Epithelial cell of proximal tubule (primary cell): ENCODE results near the gene PSME3. TPM values are rescaled to one million over a fixed set of nuclear protein-coding genes. Genes with fewer than 3 reads are reported as not detected.

Experiments used
- DNase-seq: peaks from one replicate; pipeline ENCODE4 v3.0.0-alpha.2; 2011; ENCODE audit warnings: low read depth
- H3K4me3 ChIP-seq: 2 replicates; pipeline ENCODE4 v1.5.1; 2011; ENCODE audit warnings: low read depth, mild to moderate bottlenecking, low read length
- total RNA-seq: library from RNA; depleted of rRNA; stranded (reverse); fragments of >200 nt; gene quantifications from 2 replicates; pipeline ENCODE4 v1.2.3, GENCODE V29; 2015
- TF ChIP-seq, protein P1 (sequence below): conservative IDR thresholded peaks from 2 replicates; pipeline ENCODE4 v1.5.1; 2012; ENCODE audit warnings: low read depth, mild to moderate bottlenecking, low read length

The PSME3 gene
- total RNA-seq, 1 donor from 2014 or later = 126 TPM

DNA sequence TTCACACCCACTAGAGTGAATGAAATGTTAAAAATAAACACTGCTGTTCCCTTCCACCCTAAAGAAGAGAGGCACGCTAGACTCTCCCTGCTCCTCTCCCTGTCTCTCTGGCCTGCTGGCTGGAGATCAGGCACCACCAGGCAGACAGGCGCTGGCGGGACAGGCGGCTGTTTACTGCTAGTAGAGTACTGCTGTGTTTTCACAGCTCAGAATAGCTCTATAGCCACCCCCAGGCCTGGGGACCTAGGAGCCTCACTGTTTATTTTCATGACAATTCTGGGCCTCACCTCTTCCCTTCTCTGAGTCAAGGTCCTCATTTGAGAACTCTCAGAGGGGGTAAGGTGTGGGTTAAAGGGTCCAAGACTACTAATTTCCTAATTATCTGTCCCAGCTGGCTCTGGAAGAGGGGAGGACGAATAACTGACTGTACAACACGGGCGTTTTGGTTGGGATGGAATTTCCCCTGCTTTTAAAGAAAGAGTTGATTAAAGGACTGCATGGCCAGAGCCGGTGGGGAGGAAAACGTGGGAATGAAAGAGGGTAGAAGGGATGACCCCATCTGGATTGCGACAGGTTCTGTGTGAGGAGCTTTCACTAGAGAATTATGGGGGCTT is 58.4 kb downstream of the PSME3 start:
- H3K4me3 ChIP-seq = no peak overlapping the region
- TF ChIP-seq, protein P1, sequence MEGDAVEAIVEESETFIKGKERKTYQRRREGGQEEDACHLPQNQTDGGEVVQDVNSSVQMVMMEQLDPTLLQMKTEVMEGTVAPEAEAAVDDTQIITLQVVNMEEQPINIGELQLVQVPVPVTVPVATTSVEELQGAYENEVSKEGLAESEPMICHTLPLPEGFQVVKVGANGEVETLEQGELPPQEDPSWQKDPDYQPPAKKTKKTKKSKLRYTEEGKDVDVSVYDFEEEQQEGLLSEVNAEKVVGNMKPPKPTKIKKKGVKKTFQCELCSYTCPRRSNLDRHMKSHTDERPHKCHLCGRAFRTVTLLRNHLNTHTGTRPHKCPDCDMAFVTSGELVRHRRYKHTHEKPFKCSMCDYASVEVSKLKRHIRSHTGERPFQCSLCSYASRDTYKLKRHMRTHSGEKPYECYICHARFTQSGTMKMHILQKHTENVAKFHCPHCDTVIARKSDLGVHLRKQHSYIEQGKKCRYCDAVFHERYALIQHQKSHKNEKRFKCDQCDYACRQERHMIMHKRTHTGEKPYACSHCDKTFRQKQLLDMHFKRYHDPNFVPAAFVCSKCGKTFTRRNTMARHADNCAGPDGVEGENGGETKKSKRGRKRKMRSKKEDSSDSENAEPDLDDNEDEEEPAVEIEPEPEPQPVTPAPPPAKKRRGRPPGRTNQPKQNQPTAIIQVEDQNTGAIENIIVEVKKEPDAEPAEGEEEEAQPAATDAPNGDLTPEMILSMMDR = no peak
- no peak for DNase-seq

DNA sequence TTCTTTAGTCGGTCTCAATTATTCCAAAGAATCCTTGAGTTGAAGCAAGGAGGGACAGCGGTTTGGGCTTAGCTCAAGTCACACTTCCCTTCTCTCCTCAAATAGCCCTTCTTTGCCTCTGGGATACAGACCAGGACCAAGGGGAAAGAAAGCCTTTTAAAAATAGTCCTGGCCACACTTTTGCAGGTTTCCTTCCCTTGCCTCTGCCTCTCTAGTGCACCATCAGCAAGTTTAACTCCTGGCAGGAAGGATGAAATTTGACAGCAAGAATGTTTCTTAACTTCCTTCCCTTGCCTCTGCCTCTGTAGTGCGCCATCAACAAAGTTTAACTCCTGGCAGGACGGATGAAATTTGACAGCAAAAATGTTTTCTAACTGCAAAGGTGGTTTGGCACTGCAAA is 60.2 kb downstream of the PSME3 start:
- TF ChIP-seq, protein P1 = no peak
- DNase-seq = no peak
- no peak overlapping the region for H3K4me3 ChIP-seq

Other genes with a start within 250 kb of the PSME3 start
- 38.0 and 38.2 TPM in 2 replicates for gene RETREG3, start 224.0 kb upstream of the PSME3 start, total RNA-seq
- 96.1 and 142 TPM in 2 replicates for gene TUBG1, start 223.7 kb upstream of the PSME3 start, total RNA-seq
- gene TUBG2, start 174.1 kb upstream of the PSME3 start, total RNA-seq = 8.2 and 14.2 TPM in 2 replicates
- 8.5 and 19.1 TPM in 2 replicates for gene PLEKHH3, start 156.4 kb upstream of the PSME3 start, total RNA-seq
- gene CCR10, start 151.6 kb upstream of the PSME3 start, total RNA-seq = 3.0 and 6.5 TPM in 2 replicates
- gene CNTNAP1, start 150.9 kb upstream of the PSME3 start, total RNA-seq = 4.1 and 11.8 TPM in 2 replicates
- gene EZH1, start 88.4 kb upstream of the PSME3 start, total RNA-seq = 6.9 and 14.4 TPM in 2 replicates
- gene RAMP2, start 72.2 kb upstream of the PSME3 start, total RNA-seq = 1.0 and 4.3 TPM in 2 replicates
- 90.1 and 136 TPM in 2 replicates for gene VPS25, start 59.9 kb upstream of the PSME3 start, total RNA-seq
- gene WNK4, start 52.8 kb upstream of the PSME3 start, total RNA-seq = 2.3 and 11.3 TPM in 2 replicates
- 85.6 and 95.0 TPM in 2 replicates for gene COA3, start 34.7 kb upstream of the PSME3 start, total RNA-seq
- gene CNTD1, start 34.5 kb upstream of the PSME3 start, total RNA-seq = not detected in 2 replicates
- 52.2 and 68.4 TPM in 2 replicates for gene BECN1, start 9.1 kb upstream of the PSME3 start, total RNA-seq
- gene AOC2, start 11.2 kb downstream of the PSME3 start, total RNA-seq = 0.22 TPM in 1 of 2 replicates, not detected in the other
- not detected in 2 replicates for gene AOC3, start 17.8 kb downstream of the PSME3 start, total RNA-seq
- gene G6PC1, start 67.4 kb downstream of the PSME3 start, total RNA-seq = not detected in 2 replicates
- gene AARSD1, start 131.1 kb downstream of the PSME3 start, total RNA-seq = 23.0 and 39.1 TPM in 2 replicates
- gene PTGES3L, start 146.7 kb downstream of the PSME3 start, total RNA-seq = 1.3 and 2.5 TPM in 2 replicates
- 8.1 and 14.0 TPM in 2 replicates for gene RUNDC1, start 147.2 kb downstream of the PSME3 start, total RNA-seq
- 1,399 and 1,932 TPM in 2 replicates for gene RPL27, start 165.0 kb downstream of the PSME3 start, total RNA-seq
- 17.6 and 21.2 TPM in 2 replicates for gene IFI35, start 173.4 kb downstream of the PSME3 start, total RNA-seq
- gene VAT1, start 189.0 kb downstream of the PSME3 start, total RNA-seq = 205 and 243 TPM in 2 replicates
- gene RND2, start 191.8 kb downstream of the PSME3 start, total RNA-seq = 0.36 and 0.40 TPM in 2 replicates